ENCODE measurements around the gene ITPRIP.

ITPRIP gene

GRCh38 chr10:104324931-104325330, 13.3 kb downstream of the ITPRIP start:
- no peak for DNase-seq

GRCh38 chr10:104324221-104324686, 14.0 kb downstream of the ITPRIP start:
- DNase-seq, result no peak

- DNase-seq, result no peak
Measured at GRCh38 chr10:104323760-104324201, 14.5 kb downstream of the ITPRIP start.

GRCh38 chr10:104323085-104323484, 15.2 kb downstream of the ITPRIP start:
- no peak for DNase-seq

GRCh38 chr10:104322416-104322782, 15.9 kb downstream of the ITPRIP start:
- no peak for DNase-seq

GRCh38 chr10:104321725-104322415, 16.4 kb downstream of the ITPRIP start:
- DNase-seq, result no peak

- no peak for DNase-seq
Measured at GRCh38 chr10:104321226-104321625, 17.0 kb downstream of the ITPRIP start.

- no peak for DNase-seq
Measured at GRCh38 chr10:104318810-104319741, 19.2 kb downstream of the ITPRIP start.

- DNase-seq, result no peak
Measured at GRCh38 chr10:104318326-104318725, 19.9 kb downstream of the ITPRIP start.

- no peak for DNase-seq
Measured at GRCh38 chr10:104317726-104318299, 20.5 kb downstream of the ITPRIP start.

GRCh38 chr10:104317269-104317710, 21.0 kb downstream of the ITPRIP start:
- DNase-seq, result no peak

- no peak for DNase-seq
Measured at GRCh38 chr10:104316321-104317099, 21.8 kb downstream of the ITPRIP start.

GRCh38 chr10:104315486-104315921, 22.8 kb downstream of the ITPRIP start:
- no peak for DNase-seq

- no peak for DNase-seq
Measured at GRCh38 chr10:104314591-104315485, 23.4 kb downstream of the ITPRIP start.

- no peak for DNase-seq
Measured at GRCh38 chr10:104311184-104311720, 27.0 kb downstream of the ITPRIP start.

- DNase-seq, result no peak
Measured at GRCh38 chr10:104309980-104310978, 28.0 kb downstream of the ITPRIP start.

- DNase-seq, result no peak
Measured at GRCh38 chr10:104308439-104308903, 29.8 kb downstream of the ITPRIP start.

GRCh38 chr10:104307576-104308438, 30.5 kb downstream of the ITPRIP start:
- DNase-seq, result no peak

- no peak for DNase-seq
Measured at GRCh38 chr10:104306897-104307296, 31.4 kb downstream of the ITPRIP start.

All from activated gamma-delta T cell treated with Interleukin-2 at 50 U/mL for 16 hours (primary cell).